Endothelial cell of umbilical vein (primary cell): ENCODE data around the gene FUT3. TPM values are rescaled to one million over a fixed set of nuclear protein-coding genes. Genes with fewer than 3 reads are reported as not detected.

Source experiments
- BruUV-seq: library from RNA; stranded (reverse); fragments of 400-500 nt; replicated peaks from 2 replicates; lab custom pipeline; 2021; lab: Mats Ljungman, UMichigan
- CTCF ChIA-PET: fragments of 300-600, 350-600 bp; sonication (Branson Sonifier 250); formaldehyde crosslinking; loops from one replicate; lab custom pipeline; 2021; ENCODE audit warnings: antibody characterized with exemption, inconsistent platforms; lab: Charles Lee
- POLR2A ChIA-PET: fragments of 300-600, 350-600 bp; sonication (Branson Sonifier 250); formaldehyde crosslinking; loops from one replicate; lab custom pipeline; 2021; ENCODE audit warnings: antibody characterized with exemption, inconsistent platforms; lab: Charles Lee
- DNase-seq: peaks from one replicate; pipeline ENCODE4 v3.0.0-alpha.2; 2011; ENCODE audit warnings: low read depth, low spot score
- FAIRE-seq: peaks from 2 replicates; lab custom pipeline; 2011; peaks lifted over from hg19 to GRCh38; lab: Jason Lieb, UNC
- H2AFZ ChIP-seq: 2 replicates; pipeline ENCODE4 v1.6.0; 2012; ENCODE audit warnings: low read depth, low read length, control low read depth, inconsistent platforms
- H3K27ac ChIP-seq: 2 replicates; pipeline ENCODE4 v1.5.1; 2011; ENCODE audit warnings: low read depth, mild to moderate bottlenecking, control low read depth, low read length, moderate library complexity; ENCODE audit not compliant: insufficient read depth
- H3K27me3 ChIP-seq, 2 experiments: 2 replicates each; pipeline versions ENCODE4 v1.6.0 to v1.6.1; 2011; ENCODE audit warnings: low read length in 2 of 2, mixed read lengths in 1 of 2; ENCODE audit not compliant: control insufficient read depth in 2 of 2, insufficient read depth in 2 of 2
- H3K36me3 ChIP-seq, 2 experiments: 2 replicates in 1 of 2; 3 replicates in 1 of 2; pipeline ENCODE4 v1.5.1; 2011; ENCODE audit warnings: low read length in 2 of 2, mild to moderate bottlenecking in 1 of 2, moderate library complexity in 1 of 2; ENCODE audit not compliant: control insufficient read depth in 2 of 2, insufficient read depth in 2 of 2; ENCODE audit errors: extremely low read depth in 1 of 2
- H3K4me1 ChIP-seq: 3 replicates; pipeline ENCODE4 v1.5.1; 2011; ENCODE audit warnings: mild to moderate bottlenecking, low read length; ENCODE audit not compliant: control insufficient read depth, insufficient read depth; ENCODE audit errors: extremely low read depth
- H3K4me2 ChIP-seq: 2 replicates; pipeline ENCODE4 v1.6.1; 2011; ENCODE audit warnings: low read length, control low read depth, mixed read lengths; ENCODE audit not compliant: insufficient read depth
- H3K4me3 ChIP-seq, 3 experiments: fragments of 200-600 bp in 1 of 3; sonication (generic), shearing (Covaris generic) in 1 of 3; replicated peaks in 1 of 3; 2 replicates each; pipeline ENCODE4 v1.5.1; 2011 to 2016; ENCODE audit warnings: control low read depth in 3 of 3, low read length in 3 of 3, mild to moderate bottlenecking in 2 of 3, inconsistent platforms in 1 of 3, low read depth in 1 of 3, moderate library complexity in 1 of 3; ENCODE audit not compliant: insufficient read depth in 1 of 3
- H3K79me2 ChIP-seq: 2 replicates; pipeline ENCODE4 v1.6.0; 2012; ENCODE audit warnings: low read length, inconsistent platforms; ENCODE audit not compliant: control insufficient read depth, insufficient read depth
- H3K9ac ChIP-seq: replicated peaks from 2 replicates; pipeline ENCODE3; 2011; ENCODE audit warnings: low read length, control low read depth; ENCODE audit not compliant: insufficient read depth; ENCODE audit errors: extremely low read depth
- H3K9me1 ChIP-seq: replicated peaks from 3 replicates; pipeline ENCODE4 v1.6.0; 2011; ENCODE audit warnings: mild to moderate bottlenecking, low read length; ENCODE audit not compliant: control insufficient read depth, insufficient read depth; ENCODE audit errors: extremely low read depth
- H3K9me3 ChIP-seq: replicated peaks from 2 replicates; pipeline ENCODE4 v1.5.1; 2012; ENCODE audit warnings: low read length, inconsistent platforms; ENCODE audit not compliant: control insufficient read depth, insufficient read depth
- H4K20me1 ChIP-seq: replicated peaks from 2 replicates; pipeline ENCODE3; 2011; ENCODE audit warnings: mild to moderate bottlenecking, low read length; ENCODE audit not compliant: control insufficient read depth, insufficient read depth; ENCODE audit errors: extremely low read depth
- EZH2 ChIP-seq: IDR thresholded peaks from 2 replicates; pipeline ENCODE4 v1.6.1; 2012; ENCODE audit warnings: borderline replicate concordance, low read depth, mild to moderate bottlenecking, moderate library complexity, low read length, inconsistent platforms; ENCODE audit not compliant: severe bottlenecking
- FOS ChIP-seq: IDR thresholded peaks from 2 replicates; pipeline ENCODE4 v1.6.1; 2011; ENCODE audit warnings: mild to moderate bottlenecking, low read length, moderate library complexity, borderline replicate concordance; ENCODE audit not compliant: insufficient read depth
- GATA2 ChIP-seq: IDR thresholded peaks from 2 replicates; pipeline ENCODE4 v1.7.0; 2011; ENCODE audit warnings: low read depth, mild to moderate bottlenecking, moderate library complexity, mixed read lengths, low read length; ENCODE audit not compliant: insufficient read length, insufficient read depth
- JUN ChIP-seq: IDR thresholded peaks from 2 replicates; pipeline ENCODE4 v1.6.1; 2011; ENCODE audit warnings: borderline replicate concordance, low read depth; ENCODE audit not compliant: insufficient read length, insufficient read depth
- MYC ChIP-seq: IDR thresholded peaks from one replicate; pipeline ENCODE4 v1.6.1; 2011; ENCODE audit warnings: mild to moderate bottlenecking, low read depth, low read length
- POLR2A ChIP-seq: IDR thresholded peaks from 2 replicates; pipeline ENCODE4 v1.6.1; 2012; ENCODE audit warnings: low read depth, mild to moderate bottlenecking, control low read depth, low read length
- POLR2AphosphoS5 ChIP-seq: IDR thresholded peaks from 2 replicates; pipeline ENCODE4 v1.6.1; 2012; ENCODE audit warnings: low read depth, mild to moderate bottlenecking, control low read depth, low read length, moderate library complexity; ENCODE audit not compliant: insufficient read depth
- dilution Hi-C: fragments of 300-500 bp; cut with MboI; formaldehyde crosslinking; loops from one replicate; pipeline ENCODE4 v1.15.0; 2019; ENCODE audit warnings: low sequenced_read_pairs; ENCODE audit not compliant: extremely low pct_ligation_motif_present
- intact Hi-C: fragments of 100-400 bp; cut with micrococcal nuclease; formaldehyde crosslinking; loops from one replicate; pipeline ENCODE4 v1.10.0; 2022
- polyA plus RNA-seq, 4 experiments: library from polyadenylated mRNA; depleted of rRNA in 3 of 4; stranded (reverse) in 3 of 4; unstranded in 1 of 4; fragments of >200 nt; gene quantifications; 2 replicates each; pipeline versions ENCODE4 v1.2.1 to v1.2.3, GENCODE V29; 2011 to 2012; ENCODE audit warnings: missing spikeins in 1 of 4
- total RNA-seq: library from RNA; stranded (reverse); gene quantifications from 2 replicates; pipeline ENCODE4 v1.2.3, GENCODE V29; 2021
- TF ChIP-seq, protein P1 (sequence below), 2 donors: IDR thresholded peaks; 1 replicate in 1 of 2; 2 replicates in 1 of 2; pipeline ENCODE4 v1.5.1; 2011; ENCODE audit warnings: low read length in 2 of 2, mild to moderate bottlenecking in 2 of 2, moderate library complexity in 2 of 2, control low read depth in 1 of 2, inconsistent platforms in 1 of 2, low read depth in 1 of 2; ENCODE audit not compliant: insufficient read depth in 1 of 2; ENCODE audit errors: extremely low read depth in 1 of 2
- TF ChIP-seq, protein P2 (sequence below): IDR thresholded peaks from 2 replicates; pipeline ENCODE4 v1.6.1; 2011; ENCODE audit not compliant: insufficient read depth, insufficient read length

The FUT3 gene
- total and polyA plus RNA-seq, 2 donors (not counting 3 experiments of a cell fraction or from before 2014, with no cell fraction given): not detected

DNA sequence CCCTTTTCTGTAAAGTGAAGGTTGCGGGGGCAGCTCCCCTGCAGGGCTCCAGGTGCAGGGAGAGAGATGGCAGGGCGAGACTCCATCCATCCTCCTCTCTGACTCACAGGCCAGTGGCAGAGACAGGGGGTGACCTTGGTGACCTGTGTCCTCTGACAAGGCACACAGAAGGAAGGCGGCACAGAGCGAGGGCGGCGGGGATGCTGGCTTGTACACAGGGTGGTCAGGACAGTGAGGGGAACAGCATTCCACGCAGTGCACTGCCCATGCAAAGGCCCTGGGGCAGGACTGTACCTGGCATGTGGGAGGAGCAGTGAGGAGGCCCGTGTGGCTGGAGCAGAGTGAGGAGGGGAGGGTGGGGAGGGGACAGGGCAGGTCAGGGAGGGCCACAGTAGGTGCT, 44.6 kb upstream of the FUT3 start:
- CTCF ChIA-PET: interaction anchor here (1.1 kb wide), 2 partner anchors 92 to 122 kb away, joined by 3 to 5 read pairs; no protein-coding TSS in a partner anchor
- H3K4me3 ChIP-seq: no peak overlapping the region

More for the DNA sequence above, 44.6 kb upstream of the FUT3 start:
- Histone ChIP-seq H3K36me3 (peaks cover 0 to 15% of the 10 kb centered on the region in 2 experiments), H3K79me2 (peaks cover 16% of the 10 kb centered on the region), H3K9me3 (no peaks in the 10 kb centered on the region), H4K20me1 (no peaks in the 10 kb centered on the region), H2AFZ (no peak overlapping the region), H3K9ac (no peak overlapping the region), H3K27ac (no peak overlapping the region), H3K4me1 (peaks cover 19% of the 10 kb centered on the region), H3K4me2 (no peak overlapping the region), H3K27me3 (no peaks in the 10 kb centered on the region), H3K9me1 (no peaks in the 10 kb centered on the region)
- DNase-seq (no peak), FAIRE-seq (no peak)
- no TSS peak for BruUV-seq
- dilution Hi-C loops: no loop called here
- TF ChIP-seq, protein P1, sequence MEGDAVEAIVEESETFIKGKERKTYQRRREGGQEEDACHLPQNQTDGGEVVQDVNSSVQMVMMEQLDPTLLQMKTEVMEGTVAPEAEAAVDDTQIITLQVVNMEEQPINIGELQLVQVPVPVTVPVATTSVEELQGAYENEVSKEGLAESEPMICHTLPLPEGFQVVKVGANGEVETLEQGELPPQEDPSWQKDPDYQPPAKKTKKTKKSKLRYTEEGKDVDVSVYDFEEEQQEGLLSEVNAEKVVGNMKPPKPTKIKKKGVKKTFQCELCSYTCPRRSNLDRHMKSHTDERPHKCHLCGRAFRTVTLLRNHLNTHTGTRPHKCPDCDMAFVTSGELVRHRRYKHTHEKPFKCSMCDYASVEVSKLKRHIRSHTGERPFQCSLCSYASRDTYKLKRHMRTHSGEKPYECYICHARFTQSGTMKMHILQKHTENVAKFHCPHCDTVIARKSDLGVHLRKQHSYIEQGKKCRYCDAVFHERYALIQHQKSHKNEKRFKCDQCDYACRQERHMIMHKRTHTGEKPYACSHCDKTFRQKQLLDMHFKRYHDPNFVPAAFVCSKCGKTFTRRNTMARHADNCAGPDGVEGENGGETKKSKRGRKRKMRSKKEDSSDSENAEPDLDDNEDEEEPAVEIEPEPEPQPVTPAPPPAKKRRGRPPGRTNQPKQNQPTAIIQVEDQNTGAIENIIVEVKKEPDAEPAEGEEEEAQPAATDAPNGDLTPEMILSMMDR (IDR thresholded peaks at IDR 0.05; ENCODE audit: extremely low read depth in 1 of 2, insufficient read depth in 1 of 2, low read depth in 1 of 2, low read length in 2 of 2): no peak
- no peak for TF ChIP-seq MYC
- TF ChIP-seq GATA2: no peak
- TF ChIP-seq EZH2: no peak
- no peak for TF ChIP-seq POLR2A
- TF ChIP-seq, protein P2, sequence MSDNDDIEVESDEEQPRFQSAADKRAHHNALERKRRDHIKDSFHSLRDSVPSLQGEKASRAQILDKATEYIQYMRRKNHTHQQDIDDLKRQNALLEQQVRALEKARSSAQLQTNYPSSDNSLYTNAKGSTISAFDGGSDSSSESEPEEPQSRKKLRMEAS: no peak
- TF ChIP-seq POLR2AphosphoS5: no peak
- TF ChIP-seq FOS: no peak
- no peak for TF ChIP-seq JUN
- POLR2A ChIA-PET: no interaction called here
- intact Hi-C loops: no loop called here
